Astrocyte (in vitro differentiated cells and primary cell): ENCODE measurements around the gene FHL3. TPM values are rescaled to one million over a fixed set of nuclear protein-coding genes. Genes with fewer than 3 reads are reported as not detected.

Experiments used
- DNase-seq: peaks from one replicate; pipeline ENCODE4 v3.0.0-alpha.2; 2010; ENCODE audit warnings: low read depth
- FAIRE-seq: peaks from 2 replicates; lab custom pipeline; 2011; peaks lifted over from hg19 to GRCh38; lab: Jason Lieb, UNC
- H2AFZ ChIP-seq: 2 replicates; pipeline ENCODE4 v1.6.0; 2012; ENCODE audit warnings: low read depth, low read length, inconsistent platforms
- H3K27ac ChIP-seq: 2 replicates; pipeline ENCODE4 v1.5.1; 2011; ENCODE audit warnings: low read depth, low read length, inconsistent platforms
- H3K27me3 ChIP-seq: 2 replicates; pipeline ENCODE4 v1.6.0; 2011; ENCODE audit warnings: low read length, inconsistent platforms; ENCODE audit not compliant: insufficient read depth
- H3K36me3 ChIP-seq: 2 replicates; pipeline ENCODE4 v1.5.1; 2011; ENCODE audit warnings: low read length, inconsistent platforms; ENCODE audit not compliant: insufficient read depth
- H3K4me1 ChIP-seq: 2 replicates; pipeline ENCODE4 v1.5.1; 2011; ENCODE audit warnings: low read length, inconsistent platforms; ENCODE audit not compliant: insufficient read depth
- H3K4me2 ChIP-seq: 2 replicates; pipeline ENCODE4 v1.6.0; 2012; ENCODE audit warnings: low read length, inconsistent platforms
- H3K4me3 ChIP-seq: 2 replicates; pipeline ENCODE4 v1.5.1; 2011; ENCODE audit warnings: low read depth, mild to moderate bottlenecking, low read length, inconsistent platforms; ENCODE audit not compliant: insufficient read depth
- H3K79me2 ChIP-seq: 2 replicates; pipeline ENCODE4 v1.6.0; 2012; ENCODE audit warnings: mild to moderate bottlenecking, low read length, inconsistent platforms; ENCODE audit not compliant: insufficient read depth
- H3K9ac ChIP-seq: 2 replicates; pipeline ENCODE4 v1.6.0; 2012; ENCODE audit warnings: mild to moderate bottlenecking, low read length, inconsistent platforms
- H3K9me3 ChIP-seq: 2 replicates; pipeline ENCODE4 v1.5.1; 2012; ENCODE audit warnings: low read depth, mild to moderate bottlenecking, low read length, inconsistent platforms; ENCODE audit not compliant: insufficient read depth
- H4K20me1 ChIP-seq: 2 replicates; pipeline ENCODE4 v1.6.0; 2012; ENCODE audit warnings: low read length, inconsistent platforms; ENCODE audit not compliant: insufficient read depth
- H3K27ac Mint-ChIP-seq: one replicate; pipeline ENCODE4 v1.8.0; 2021; ENCODE audit warnings: mild to moderate bottlenecking, mixed read lengths; ENCODE audit not compliant: unreplicated experiment
- H3K27me3 Mint-ChIP-seq: one replicate; pipeline ENCODE4 v1.8.0; 2021; ENCODE audit warnings: low read depth, mixed read lengths; ENCODE audit not compliant: unreplicated experiment
- H3K36me3 Mint-ChIP-seq: one replicate; pipeline ENCODE4 v1.8.0; 2021; ENCODE audit warnings: low read depth, mixed read lengths; ENCODE audit not compliant: unreplicated experiment
- H3K4me1 Mint-ChIP-seq: one replicate; pipeline ENCODE4 v1.8.0; 2021; ENCODE audit warnings: low read depth, mixed read lengths; ENCODE audit not compliant: unreplicated experiment
- H3K4me3 Mint-ChIP-seq: one replicate; pipeline ENCODE4 v1.8.0; 2021; ENCODE audit warnings: mild to moderate bottlenecking, moderate library complexity, mixed read lengths; ENCODE audit not compliant: unreplicated experiment
- H3K9me3 Mint-ChIP-seq: one replicate; pipeline ENCODE4 v1.8.0; 2021; ENCODE audit warnings: mild to moderate bottlenecking, mixed read lengths; ENCODE audit not compliant: unreplicated experiment
- EZH2 ChIP-seq: IDR thresholded peaks from 2 replicates; pipeline ENCODE4 v1.6.1; 2012; ENCODE audit warnings: mild to moderate bottlenecking, low read length, inconsistent platforms; ENCODE audit not compliant: insufficient read depth
- total RNA-seq: library from RNA; stranded (reverse); gene quantifications from 2 replicates; pipeline ENCODE4 v1.2.1, GENCODE V29; 2021
- TF ChIP-seq, protein P1 (sequence below): IDR thresholded peaks from 2 replicates; pipeline ENCODE4 v1.5.1; 2011; ENCODE audit warnings: low read depth, mild to moderate bottlenecking, inconsistent platforms, low read length, moderate library complexity; ENCODE audit not compliant: insufficient read depth

Gene FHL3
- total RNA-seq, 1 donor from 2014 or later: 107 TPM

DNA sequence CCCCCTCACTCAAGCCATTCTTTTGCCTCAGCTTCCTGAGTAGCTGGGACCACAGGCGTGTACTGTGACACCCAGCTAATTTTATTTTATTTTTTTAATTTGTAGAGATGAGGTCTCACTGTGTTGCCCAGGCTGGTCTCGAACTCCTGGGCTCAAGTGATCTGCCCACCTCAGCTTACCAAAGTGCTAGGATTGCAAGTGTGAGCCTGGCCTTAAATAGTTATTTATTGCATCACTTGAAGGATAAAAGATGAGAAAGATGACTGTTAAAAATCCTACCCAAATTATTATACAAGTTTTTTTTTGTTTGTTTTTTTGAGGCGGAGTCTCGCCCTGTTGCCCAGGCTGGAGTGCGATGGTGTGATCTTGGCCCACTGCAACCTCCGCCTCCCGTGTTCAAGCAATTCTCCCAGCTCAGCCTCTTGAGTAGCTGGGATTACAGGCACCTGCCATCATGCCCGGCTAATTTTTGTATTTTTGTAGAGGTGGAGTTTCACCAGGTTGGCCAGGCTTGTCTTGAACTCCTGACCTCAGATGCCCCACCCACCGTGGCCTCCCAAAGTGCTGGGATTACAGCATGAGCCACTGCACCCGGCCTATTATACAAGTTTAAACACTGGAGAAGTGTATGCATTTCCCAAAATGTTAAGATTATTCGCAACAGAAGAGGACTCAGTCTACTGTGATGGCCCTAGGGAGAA is 9.6 kb upstream of the FHL3 start:
- FAIRE-seq: no peak
- no peaks in the 10 kb centered on the region for H3K27me3 Mint-ChIP-seq
- peaks cover 59% of the 10 kb centered on the region for H3K79me2 ChIP-seq

DNA sequence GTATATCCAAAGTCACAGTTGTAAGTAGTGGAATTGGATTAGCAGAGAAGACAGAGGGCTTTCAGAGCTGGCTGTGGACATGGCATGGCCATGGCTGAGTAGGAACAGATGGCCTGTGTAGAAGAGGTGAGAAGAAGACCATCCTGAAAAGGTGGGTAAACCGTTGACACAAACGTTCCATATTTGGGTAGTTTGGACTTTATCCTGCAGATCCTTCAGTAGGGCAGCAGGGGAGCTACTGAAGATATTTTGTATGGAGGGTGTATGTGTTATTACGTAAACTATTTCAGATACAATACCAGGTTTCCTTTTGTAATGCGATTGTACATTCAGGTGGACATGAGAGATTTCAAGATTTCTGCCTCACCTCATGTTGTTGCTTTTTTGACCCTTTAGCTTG is 8.9 kb upstream of the FHL3 start:
- FAIRE-seq: no peak
- Histone ChIP-seq H3K27me3 (no peaks in the 10 kb centered on the region), H3K79me2 (peaks cover 58% of the 10 kb centered on the region), H3K4me1 (peaks cover 11% of the 10 kb centered on the region), H3K36me3 (peaks cover 37% of the 10 kb centered on the region), H4K20me1 (peaks cover 45% of the 10 kb centered on the region), H2AFZ (no peak overlapping the region), H3K9ac (peak overlapping the region; percentile 98), H3K27ac (no peak overlapping the region), H3K4me3 (peak overlapping the region; percentile 92), H3K4me2 (peak overlapping the region; percentile 86), H3K9me3 (no peaks in the 10 kb centered on the region)
- H3K4me3 Mint-ChIP-seq: peak overlapping the region; percentile 95
- H3K27ac Mint-ChIP-seq: peak overlapping the region; percentile 10
- no peaks in the 10 kb centered on the region for H3K9me3 Mint-ChIP-seq
- H3K27me3 Mint-ChIP-seq: no peaks in the 10 kb centered on the region
- H3K4me1 Mint-ChIP-seq: peaks cover 26% of the 10 kb centered on the region
- H3K36me3 Mint-ChIP-seq: peaks cover 4% of the 10 kb centered on the region
- no peak for TF ChIP-seq EZH2
- TF ChIP-seq, protein P1, sequence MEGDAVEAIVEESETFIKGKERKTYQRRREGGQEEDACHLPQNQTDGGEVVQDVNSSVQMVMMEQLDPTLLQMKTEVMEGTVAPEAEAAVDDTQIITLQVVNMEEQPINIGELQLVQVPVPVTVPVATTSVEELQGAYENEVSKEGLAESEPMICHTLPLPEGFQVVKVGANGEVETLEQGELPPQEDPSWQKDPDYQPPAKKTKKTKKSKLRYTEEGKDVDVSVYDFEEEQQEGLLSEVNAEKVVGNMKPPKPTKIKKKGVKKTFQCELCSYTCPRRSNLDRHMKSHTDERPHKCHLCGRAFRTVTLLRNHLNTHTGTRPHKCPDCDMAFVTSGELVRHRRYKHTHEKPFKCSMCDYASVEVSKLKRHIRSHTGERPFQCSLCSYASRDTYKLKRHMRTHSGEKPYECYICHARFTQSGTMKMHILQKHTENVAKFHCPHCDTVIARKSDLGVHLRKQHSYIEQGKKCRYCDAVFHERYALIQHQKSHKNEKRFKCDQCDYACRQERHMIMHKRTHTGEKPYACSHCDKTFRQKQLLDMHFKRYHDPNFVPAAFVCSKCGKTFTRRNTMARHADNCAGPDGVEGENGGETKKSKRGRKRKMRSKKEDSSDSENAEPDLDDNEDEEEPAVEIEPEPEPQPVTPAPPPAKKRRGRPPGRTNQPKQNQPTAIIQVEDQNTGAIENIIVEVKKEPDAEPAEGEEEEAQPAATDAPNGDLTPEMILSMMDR: peak; percentile 9
- DNase-seq: no peak

More for the DNA sequence above, 9.6 kb upstream of the FHL3 start:
- no peaks in the 10 kb centered on the region for H3K9me3 Mint-ChIP-seq
- peak overlapping the region; percentile 18 for H3K27ac Mint-ChIP-seq
- Histone ChIP-seq H3K27me3 (no peaks in the 10 kb centered on the region), H4K20me1 (peaks cover 49% of the 10 kb centered on the region), H3K4me2 (no peak overlapping the region), H3K9me3 (no peaks in the 10 kb centered on the region), H3K36me3 (peaks cover 42% of the 10 kb centered on the region), H3K4me1 (peaks cover 5% of the 10 kb centered on the region), H3K27ac (no peak overlapping the region), H3K9ac (peak overlapping the region; percentile 51), H2AFZ (no peak overlapping the region), H3K4me3 (no peak overlapping the region)
- DNase-seq: no peak
- H3K36me3 Mint-ChIP-seq: peaks cover 4% of the 10 kb centered on the region
- no peak overlapping the region for H3K4me3 Mint-ChIP-seq
- peaks cover 22% of the 10 kb centered on the region for H3K4me1 Mint-ChIP-seq
- TF ChIP-seq, protein P1: no peak
- no peak for TF ChIP-seq EZH2

DNA sequence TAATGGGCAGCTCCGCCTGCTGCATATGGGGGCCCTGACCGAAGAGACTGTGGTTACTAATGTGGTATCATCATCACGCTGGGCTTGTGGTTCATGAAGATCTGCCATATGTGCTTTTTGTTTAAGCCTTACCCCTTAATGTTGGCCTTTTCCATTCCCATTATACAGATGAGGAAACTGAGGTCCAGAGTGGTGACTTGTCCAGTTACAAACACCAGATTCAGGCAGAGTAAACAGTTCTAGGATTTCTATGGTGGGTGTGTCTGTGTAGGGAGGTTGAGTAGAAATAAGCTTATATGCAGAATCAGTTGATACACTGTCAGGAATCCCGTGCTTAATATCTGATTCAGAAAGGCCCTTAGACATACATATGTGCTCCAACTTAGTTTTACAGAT is 7.9 kb upstream of the FHL3 start:
- Mint-ChIP-seq H3K36me3 (no peaks in the 10 kb centered on the region), H3K27ac (peak overlapping the region; percentile 96), H3K9me3 (no peaks in the 10 kb centered on the region), H3K4me3 (peak overlapping the region; percentile 95), H3K27me3 (no peaks in the 10 kb centered on the region), H3K4me1 (peaks cover 27% of the 10 kb centered on the region)
- no peaks in the 10 kb centered on the region for H3K9me3 ChIP-seq
- peak overlapping the region; percentile 92 for H3K4me3 ChIP-seq
- H3K79me2 ChIP-seq: peaks cover 56% of the 10 kb centered on the region
- H3K4me1 ChIP-seq: peaks cover 17% of the 10 kb centered on the region
- peaks cover 28% of the 10 kb centered on the region for H3K36me3 ChIP-seq
- peak overlapping the region; percentile 98 for H3K9ac ChIP-seq
- peaks cover 45% of the 10 kb centered on the region for H4K20me1 ChIP-seq
- FAIRE-seq: no peak
- TF ChIP-seq, protein P1: no peak
- no peak for TF ChIP-seq EZH2
- no peaks in the 10 kb centered on the region for H3K27me3 ChIP-seq
- DNase-seq: peak; percentile 75
- peak overlapping the region; percentile 86 for H3K4me2 ChIP-seq
- peak overlapping the region; percentile 95 for H3K27ac ChIP-seq
- H2AFZ ChIP-seq: peak overlapping the region; percentile 88
